GM13977 (cell line): Measurements from ENCODE around the gene AKAP13.

Experiments
- DNase-seq: peaks from one replicate; pipeline ENCODE4 v3.0.0; 2012; ENCODE audit warnings: low spot score
- CTCF ChIP-seq: IDR thresholded peaks from 2 replicates; pipeline ENCODE4 v1.5.1; 2012; ENCODE audit warnings: mild to moderate bottlenecking, control low read depth; ENCODE audit not compliant: insufficient read depth; ENCODE audit errors: extremely low read depth, missing control alignments
- in situ Hi-C: fragments of 300-500 bp; cut with MboI; formaldehyde crosslinking; loops from one replicate; pipeline ENCODE4 v1.12.0; 2022; ENCODE audit warnings: low sequenced_read_pairs, low pct_unique_long_range_greater_than_20kb, mixed read lengths, inconsistent platforms; ENCODE audit not compliant: unreplicated experiment

The AKAP13 gene

GRCh38 chr15:85607141-85607806 lies 226.9 kb downstream of the AKAP13 start:
- TF ChIP-seq CTCF = no peak
- in situ Hi-C loops = loop anchor here (25.0 kb wide), 1 partner anchor 230 kb away; no protein-coding TSS in a partner anchor

GRCh38 chr15:85607842-85608241 lies 227.4 kb downstream of the AKAP13 start:
- no peak for DNase-seq
- TF ChIP-seq CTCF = no peak
- in situ Hi-C loops = loop anchor here (25.0 kb wide), 1 partner anchor 229 kb away; no protein-coding TSS in a partner anchor

More at GRCh38 chr15:85607141-85607806, 226.9 kb downstream of the AKAP13 start:
- DNase-seq = no peak

- in situ Hi-C loops = loop anchor here (25.0 kb wide), 1 partner anchor 228 kb away; no protein-coding TSS in a partner anchor
- no peak for TF ChIP-seq CTCF
- DNase-seq = no peak
These were observed 229.1 kb downstream of the AKAP13 start for GRCh38 chr15:85609492-85609891.

GRCh38 chr15:85611361-85611760 lies 231.0 kb downstream of the AKAP13 start:
- no peak for DNase-seq
- TF ChIP-seq CTCF = no peak
- in situ Hi-C loops = loop anchor here (25.0 kb wide), 1 partner anchor 226 kb away; no protein-coding TSS in a partner anchor

- in situ Hi-C loops = loop anchor here (25.0 kb wide), 1 partner anchor 223 kb away; no protein-coding TSS in a partner anchor
- no peak for DNase-seq
- TF ChIP-seq CTCF = no peak
These were observed 233.7 kb downstream of the AKAP13 start for GRCh38 chr15:85614059-85614458.

- peak; percentile 46 for DNase-seq
- in situ Hi-C loops = loop anchor here (25.0 kb wide), 1 partner anchor 221 kb away; no protein-coding TSS in a partner anchor
- TF ChIP-seq CTCF = peak; percentile 69
These were observed 235.5 kb downstream of the AKAP13 start for GRCh38 chr15:85615930-85616329.
